HG03039 (cell line): ENCODE results near the gene GGNBP2.

Experiments used
- ATAC-seq: cut with Tn5 transposase; IDR thresholded peaks from one replicate; pipeline ENCODE4 v1.9.1; 2021; ENCODE audit warnings: mild to moderate bottlenecking, moderate library complexity; ENCODE audit not compliant: unreplicated experiment

The GGNBP2 gene

GRCh38 chr17:36550491-36551417 is 6.0 kb downstream of the GGNBP2 start:
- no peak for ATAC-seq

GRCh38 chr17:36553459-36553858 is 8.7 kb downstream of the GGNBP2 start:
- no peak for ATAC-seq

DNA sequence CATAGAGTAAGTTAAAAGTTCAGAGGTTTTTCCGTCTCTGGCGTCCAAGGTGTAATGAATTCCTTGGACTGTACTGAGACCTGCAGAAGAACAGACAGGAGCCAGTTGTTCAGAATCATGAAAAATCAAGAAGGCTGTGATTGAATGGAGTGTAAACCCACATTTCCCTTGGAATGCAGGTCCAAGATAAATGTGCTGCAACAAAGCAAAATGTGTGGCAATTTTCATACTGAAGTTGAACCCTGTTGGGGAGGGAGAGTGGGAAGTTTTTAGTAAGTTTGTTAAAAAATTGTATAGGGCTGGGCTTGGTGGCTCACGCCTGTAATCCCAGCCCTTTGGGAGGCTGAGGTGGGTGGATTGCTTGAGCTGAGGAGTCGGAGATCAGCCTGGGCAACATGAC is 21.4 kb downstream of the GGNBP2 start:
- no peak for ATAC-seq

DNA sequence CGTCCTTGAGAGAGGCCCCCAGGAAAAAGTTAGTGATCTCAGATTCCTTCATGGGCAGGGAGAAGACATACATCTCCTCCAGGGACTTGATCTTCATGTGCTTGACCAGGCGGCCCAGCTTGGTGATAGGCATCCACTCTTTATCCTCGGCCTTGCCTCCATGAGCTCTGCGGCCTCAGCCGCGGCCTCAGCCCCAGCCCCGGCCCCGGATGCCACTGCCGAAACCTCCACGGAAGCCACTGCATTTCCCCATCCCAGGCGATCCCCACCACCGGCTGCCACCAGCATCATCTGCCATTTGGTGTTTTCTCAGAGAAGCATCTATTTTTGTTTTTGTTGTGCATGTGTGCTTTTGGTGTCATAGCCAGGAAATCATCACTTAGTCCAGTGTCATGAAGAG is 30.3 kb downstream of the GGNBP2 start:
- ATAC-seq: no peak

GRCh38 chr17:36576793-36577192 is 32.1 kb downstream of the GGNBP2 start:
- ATAC-seq: no peak

GRCh38 chr17:36578671-36579070 is 34.0 kb downstream of the GGNBP2 start:
- ATAC-seq: no peak

DNA sequence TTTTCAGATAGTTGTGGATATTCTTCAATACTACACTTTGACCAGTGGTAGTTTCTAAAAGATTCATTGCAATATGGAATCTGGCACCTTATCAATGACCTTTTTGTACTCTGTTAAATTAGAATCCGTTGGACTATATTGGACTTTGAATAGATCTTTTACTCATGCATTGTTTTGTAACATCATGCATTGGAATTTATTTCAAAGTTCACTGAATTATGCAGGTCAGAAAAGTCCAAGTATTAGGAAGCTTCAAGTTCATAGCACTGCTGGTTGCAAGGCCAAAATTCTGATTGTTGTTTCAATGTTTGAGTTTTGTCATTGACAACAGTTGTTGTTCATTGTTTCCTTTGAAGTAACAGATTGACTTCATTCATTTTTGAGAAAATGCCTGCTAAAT is 39.1 kb downstream of the GGNBP2 start:
- no peak for ATAC-seq

- ATAC-seq: no peak
These were observed 41.4 kb downstream of the GGNBP2 start for GRCh38 chr17:36586138-36586537.

DNA sequence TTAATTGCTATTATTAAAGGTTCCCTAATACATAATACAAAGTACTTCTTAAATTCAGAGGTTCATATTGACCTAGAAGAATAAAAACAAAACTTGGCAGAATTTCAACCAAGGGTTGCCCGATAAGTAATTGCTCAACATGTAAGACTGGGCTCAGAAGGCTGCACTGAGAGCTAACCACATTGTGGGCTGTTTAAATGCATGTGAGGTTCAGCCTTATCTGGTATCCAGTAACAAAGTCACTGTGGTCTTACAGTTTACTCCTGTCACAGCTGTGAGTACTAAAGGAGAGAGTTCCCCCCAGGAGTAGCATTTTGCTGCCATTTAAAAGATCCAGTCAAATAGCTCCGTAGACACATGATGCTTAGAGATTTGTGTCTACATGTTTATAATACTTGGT is 45.4 kb downstream of the GGNBP2 start:
- ATAC-seq: no peak

- ATAC-seq: peak; percentile 82
These were observed 47.0 kb downstream of the GGNBP2 start, which contains the start of gene DHRS11 for GRCh38 chr17:36591434-36592315. DHRS11 (plus strand) TSS chr17:36591879; CDS start chr17:36592010, 131 bp downstream.

DNA sequence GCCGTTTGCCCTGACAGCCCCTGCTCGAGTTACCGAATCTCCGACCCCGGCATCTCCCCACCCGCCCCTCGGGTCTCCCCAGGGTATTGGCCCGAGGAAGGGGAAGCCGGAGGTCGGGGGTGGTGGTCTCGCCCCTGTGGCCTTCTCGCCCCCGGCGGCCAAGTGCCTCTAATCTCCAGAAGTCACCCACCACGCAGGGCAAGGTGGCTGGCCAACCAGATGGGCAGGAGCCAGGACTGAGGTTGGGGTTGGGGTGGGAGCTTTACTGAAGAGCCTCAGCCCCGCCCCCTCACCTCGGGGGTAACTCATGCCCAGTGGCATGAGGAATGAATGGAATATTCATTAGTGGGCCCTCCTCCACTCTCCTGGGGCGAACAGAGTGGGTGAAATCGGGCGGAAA is 47.6 kb downstream of the GGNBP2 start:
- no peak for ATAC-seq

DNA sequence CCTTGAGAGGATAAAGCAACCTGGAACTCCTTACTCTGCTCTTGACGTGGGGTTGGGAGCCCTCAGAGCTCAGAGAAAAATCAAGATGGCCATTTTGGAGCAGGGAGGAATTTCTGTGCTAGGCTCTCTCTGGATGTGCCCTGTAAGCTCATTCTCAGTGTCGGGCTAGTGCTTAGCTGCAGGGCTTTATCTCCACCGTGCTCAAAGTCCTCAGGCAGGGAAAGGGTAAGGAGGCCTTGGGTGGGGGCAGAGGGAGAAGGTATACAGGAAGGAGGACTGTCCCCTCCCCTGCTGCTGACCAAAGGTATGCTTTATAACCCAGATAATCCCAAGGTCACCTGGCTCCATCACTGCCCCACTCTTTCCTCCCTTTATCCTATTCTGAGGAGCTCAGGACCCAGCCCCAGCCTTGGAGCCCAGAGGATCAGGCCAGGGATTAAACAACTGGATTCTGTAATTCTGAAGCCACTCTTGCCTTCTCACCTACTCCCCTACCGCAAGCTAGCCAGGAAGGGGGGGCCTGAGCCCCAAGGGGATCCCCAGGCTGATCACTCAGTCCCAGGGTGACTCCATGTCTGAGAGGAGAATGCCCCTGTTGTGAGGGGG is 48.1 kb downstream of the GGNBP2 start:
- no peak for ATAC-seq

DNA sequence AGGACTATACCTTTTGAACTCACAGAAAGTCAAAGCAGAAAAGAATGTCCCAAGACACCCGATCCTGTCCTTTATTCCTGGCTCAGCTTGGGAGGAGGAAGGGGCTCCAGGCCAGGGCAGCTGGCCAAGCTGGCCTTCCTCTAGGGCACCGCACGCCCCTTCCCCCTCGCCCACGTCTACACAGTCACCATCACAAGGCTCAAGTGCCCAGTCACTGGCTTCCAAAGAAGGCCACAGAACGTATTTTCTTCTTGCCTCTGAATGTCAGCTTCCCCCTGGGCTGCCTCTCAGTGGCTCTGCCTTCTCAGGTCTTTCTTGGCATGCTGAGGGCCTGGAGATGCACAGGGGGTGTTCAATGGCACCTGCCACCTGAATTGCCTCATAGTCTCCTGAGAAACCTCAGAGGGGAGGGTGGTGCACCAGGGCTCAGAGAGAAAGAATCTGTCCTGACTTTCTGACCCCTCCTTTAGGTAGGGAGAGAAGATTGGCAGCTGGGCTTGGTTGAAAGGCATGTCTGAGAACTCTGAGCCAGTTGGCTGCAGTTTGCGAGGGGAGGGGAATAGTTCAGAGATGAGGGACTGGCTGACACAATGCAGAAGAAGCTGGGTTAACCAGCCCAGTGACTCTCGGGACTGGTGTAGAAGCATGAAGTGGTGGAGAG is 49.1 kb downstream of the GGNBP2 start:
- no peak for ATAC-seq

GRCh38 chr17:36594626-36595401 is 50.1 kb downstream of the GGNBP2 start:
- ATAC-seq: no peak

DNA sequence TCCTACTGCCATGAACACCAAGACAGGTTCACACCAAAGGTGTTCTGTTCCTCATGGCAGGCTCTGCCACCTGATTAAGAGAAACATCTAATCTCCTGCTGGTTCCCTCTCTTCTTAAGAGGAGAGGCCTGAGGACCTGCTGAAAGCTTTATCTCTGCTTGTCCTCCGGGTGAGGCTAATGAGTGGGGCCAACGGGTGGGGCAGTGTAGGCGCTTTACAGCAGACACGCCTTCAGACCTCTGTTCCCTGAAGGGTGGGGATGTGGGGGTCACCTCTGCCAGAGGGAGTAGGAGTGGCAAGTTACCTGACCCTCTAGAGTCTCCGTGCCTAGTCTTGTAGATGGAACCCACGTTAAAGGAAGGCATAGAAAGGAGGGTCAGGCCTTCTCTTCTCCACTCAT is 52.5 kb downstream of the GGNBP2 start:
- no peak for ATAC-seq

DNA sequence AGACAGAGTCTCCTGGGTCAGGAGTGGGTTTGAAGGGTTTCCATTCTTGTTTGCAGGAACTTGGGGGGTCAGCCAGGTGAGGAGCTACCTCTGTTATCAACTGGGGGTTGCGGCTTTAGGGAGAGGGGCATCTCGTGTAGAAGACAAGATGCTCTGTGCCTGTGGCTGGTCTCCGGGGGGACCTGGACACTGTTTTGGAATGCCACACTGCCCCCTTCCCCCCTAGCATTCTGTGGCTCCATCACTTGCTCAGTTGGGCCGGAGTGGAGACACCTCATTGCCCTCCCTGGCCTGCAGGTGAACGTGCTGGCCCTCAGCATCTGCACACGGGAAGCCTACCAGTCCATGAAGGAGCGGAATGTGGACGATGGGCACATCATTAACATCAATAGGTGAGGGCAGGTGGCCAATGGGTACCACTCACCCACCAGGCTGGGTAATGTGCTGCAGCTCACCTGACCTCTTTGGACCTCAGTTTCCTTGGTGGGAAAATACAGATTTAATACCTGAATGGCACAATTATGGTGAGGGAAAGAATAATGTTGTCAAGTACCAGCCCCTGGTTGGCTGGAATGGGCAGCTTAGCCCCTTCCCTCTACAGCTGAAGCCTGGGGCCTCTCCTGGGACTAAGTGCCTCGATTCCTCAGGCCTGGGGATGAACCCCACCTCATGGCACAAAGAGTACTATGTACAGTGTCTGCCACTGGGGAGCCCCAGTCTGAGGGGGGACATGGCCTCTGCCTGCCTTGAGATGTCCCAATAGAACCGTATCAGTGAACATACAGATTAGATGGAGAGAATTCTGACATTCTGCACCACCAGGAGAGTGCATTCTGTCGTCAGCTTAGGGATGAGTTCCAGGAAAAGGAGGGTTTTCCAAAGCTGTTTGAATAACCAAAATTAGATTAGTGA is 53.4 kb downstream of the GGNBP2 start:
- no peak for ATAC-seq

- no peak for ATAC-seq
These were observed 54.3 kb downstream of the GGNBP2 start for GRCh38 chr17:36598951-36599401.

GRCh38 chr17:36599546-36600250 is 55.0 kb downstream of the GGNBP2 start:
- no peak for ATAC-seq
